K562 (cell line): ENCODE measurements around the gene SFSWAP. TPM values are rescaled to one million over a fixed set of nuclear protein-coding genes. Genes with fewer than 3 reads are reported as not detected.

ENCODE experiments used
- ATAC-seq: fragments of 200-7000 bp; cut with Tn5 transposase; 3 replicates; pipeline ENCODE4 v1.9.1; 2020; ENCODE audit warnings: moderate library complexity
- BruUV-seq: library from RNA; stranded (reverse); fragments of 400-500 nt; replicated peaks from 2 replicates; lab custom pipeline; 2021; lab: Mats Ljungman, UMichigan
- CTCF ChIA-PET: fragments of 300-600 bp; formaldehyde crosslinking; extraction: SDS; loops from one replicate; lab custom pipeline; 2021; ENCODE audit warnings: low intra/inter-chr PET ratio; lab: Yijun Ruan, JAX
- POLR2A ChIA-PET: fragments of 300-600, 350-650 bp; sonication (Branson Sonifier 250); formaldehyde crosslinking; extraction: SDS; loops from one replicate; lab custom pipeline; 2021; ENCODE audit warnings: antibody characterized with exemption, inconsistent platforms; lab: Yijun Ruan, JAX
- DNase-seq, 4 experiments: peaks; one replicate each; pipeline versions ENCODE4 v3.0.0 to v3.0.0-alpha.2; 2011 to 2018; ENCODE audit warnings: low spot score in 3 of 4, mixed read lengths in 3 of 4; ENCODE audit errors: extremely low read depth in 1 of 4
- FAIRE-seq: peaks from 2 replicates; lab custom pipeline; 2011; peaks lifted over from hg19 to GRCh38; lab: Jason Lieb, UNC
- H2AFZ ChIP-seq: 2 replicates; pipeline ENCODE4 v1.6.0; 2011; ENCODE audit warnings: low read depth, low read length, control low read depth, inconsistent platforms
- H3K27ac ChIP-seq: fragments of 200-600 bp; 3 replicates; pipeline ENCODE4 v1.8.0; 2011; ENCODE audit warnings: low read depth, mild to moderate bottlenecking, control low read depth, inconsistent platforms, low read length, moderate library complexity, mixed read lengths; ENCODE audit errors: extremely low read depth
- H3K27me3 ChIP-seq, 2 experiments: fragments of 300-600 bp in 1 of 2; 2 replicates in 1 of 2; 3 replicates in 1 of 2; pipeline versions ENCODE4 v1.6.0 to v1.8.0; 2011; ENCODE audit warnings: inconsistent platforms in 2 of 2, low read length in 2 of 2, mild to moderate bottlenecking in 1 of 2, mixed read lengths in 1 of 2, moderate library complexity in 1 of 2; ENCODE audit not compliant: control insufficient read depth in 2 of 2, insufficient read depth in 2 of 2
- H3K36me3 ChIP-seq: fragments of 300-600 bp; 3 replicates; pipeline ENCODE4 v1.8.0; 2011; ENCODE audit warnings: mild to moderate bottlenecking, low read length, inconsistent platforms; ENCODE audit not compliant: control insufficient read depth, insufficient read depth
- H3K4me1 ChIP-seq, 2 experiments: fragments of 200-600 bp in 1 of 2; replicated peaks in 1 of 2; 2 replicates in 1 of 2; 3 replicates in 1 of 2; pipeline versions ENCODE4 v1.5.1 to v1.8.0; 2011; ENCODE audit warnings: inconsistent platforms in 2 of 2, low read length in 2 of 2, mild to moderate bottlenecking in 1 of 2, mixed read lengths in 1 of 2, moderate library complexity in 1 of 2; ENCODE audit not compliant: control insufficient read depth in 2 of 2, insufficient read depth in 2 of 2
- H3K4me2 ChIP-seq: 2 replicates; pipeline ENCODE4 v1.6.1; 2011; ENCODE audit warnings: low read length, control low read depth, inconsistent platforms, mixed read lengths; ENCODE audit not compliant: insufficient read depth
- H3K4me3 ChIP-seq: fragments of 200-600 bp; sonication (generic), shearing (Covaris generic); 2 replicates; pipeline ENCODE4 v1.5.1; 2016; ENCODE audit warnings: control low read depth, inconsistent platforms
- H3K79me2 ChIP-seq: fragments of 200-600 bp; 3 replicates; pipeline ENCODE4 v1.8.0; 2011; ENCODE audit warnings: low read length, inconsistent platforms; ENCODE audit not compliant: control insufficient read depth, insufficient read depth
- H3K9ac ChIP-seq, 2 experiments: 2 replicates each; pipeline versions ENCODE4 v1.6.0 to v1.6.1; 2011; ENCODE audit warnings: low read depth in 2 of 2, low read length in 2 of 2, control low read depth in 1 of 2, inconsistent platforms in 1 of 2, mild to moderate bottlenecking in 1 of 2, mixed read lengths in 1 of 2; ENCODE audit not compliant: insufficient read depth in 1 of 2
- H3K9me1 ChIP-seq: one replicate; pipeline ENCODE4 v1.6.0; 2011; ENCODE audit warnings: inconsistent platforms, mild to moderate bottlenecking, low read length, moderate library complexity; ENCODE audit not compliant: control insufficient read depth, insufficient read depth
- H3K9me3 ChIP-seq: replicated peaks from 2 replicates; pipeline ENCODE4 v1.5.1; 2011; ENCODE audit warnings: low read depth, low read length, inconsistent platforms; ENCODE audit not compliant: control insufficient read depth, insufficient read depth
- H4K20me1 ChIP-seq: replicated peaks from 2 replicates; pipeline ENCODE4 v1.6.1; 2011; ENCODE audit warnings: low read length, inconsistent platforms, mixed read lengths; ENCODE audit not compliant: control insufficient read depth, insufficient read depth
- COPS2 ChIP-seq: fragments of 450-650 bp; conservative IDR thresholded peaks from 2 replicates; pipeline ENCODE4 v1.6.1; 2016; ENCODE audit warnings: mild to moderate bottlenecking, moderate library complexity
- KDM2B ChIP-seq: fragments of 250-450 bp; sonication (Bioruptor Pico); IDR thresholded peaks from 2 replicates; pipeline ENCODE4 v1.8.0; 2021; ENCODE audit warnings: mild to moderate bottlenecking, moderate library complexity
- POLR2G ChIP-seq: fragments of 200-400 bp; formaldehyde crosslinking; IDR thresholded peaks from 2 replicates; pipeline ENCODE4 v1.6.1; 2017; ENCODE audit warnings: low read depth, mild to moderate bottlenecking, antibody characterized with exemption, low read length, moderate library complexity
- RFX7 ChIP-seq: fragments of 250-450 bp; sonication (Bioruptor Pico); IDR thresholded peaks from 2 replicates; pipeline ENCODE4 v1.5.1; 2021; ENCODE audit warnings: mild to moderate bottlenecking
- THRA ChIP-seq: fragments of 450-650 bp; IDR thresholded peaks from 2 replicates; pipeline ENCODE4 v1.6.1; 2017; ENCODE audit warnings: mild to moderate bottlenecking, moderate library complexity
- ZNF41 ChIP-seq: fragments of 250-450 bp; sonication (Bioruptor Pico); conservative IDR thresholded peaks from 2 replicates; pipeline ENCODE4 v1.4.0; 2020; ENCODE audit warnings: mild to moderate bottlenecking
- ZNF561 ChIP-seq: fragments of 450-650 bp; formaldehyde crosslinking; conservative IDR thresholded peaks from 2 replicates; pipeline ENCODE4 v1.4.0; 2020; ENCODE audit warnings: mild to moderate bottlenecking, moderate library complexity
- WGBS: fragments of 100-300 bp; shearing (Covaris generic); methylation state at CpG from one replicate; pipeline ENCODE4 v1.1.6; 2016; ENCODE audit warnings: low coverage, mixed read lengths; ENCODE audit not compliant: insufficient coverage; ENCODE audit errors: missing lambda C conversion rate; 5-methylcytosine and 5-hydroxymethylcytosine counted together
- in situ Hi-C: fragments of 300-500 bp; cut with MboI; formaldehyde crosslinking; loops from 4 replicates; pipeline ENCODE4 v1.15.0; 2018; ENCODE audit warnings: inconsistent platforms, mixed read lengths
- intact Hi-C: fragments of 100-400 bp; cut with micrococcal nuclease; formaldehyde crosslinking; loops from 2 replicates; pipeline ENCODE4 v1.14.2; 2022
- polyA plus RNA-seq, 8 experiments: library from polyadenylated mRNA; depleted of rRNA in 4 of 8; stranded (reverse) in 5 of 8; unstranded in 3 of 8; fragments of >200 nt; fragmentation: Nextera tagmentation in 2 of 8; fragmentation: Illumina TruSeq in 1 of 8; extraction: Ambion mirVana in 2 of 8; extraction: Trizol in 1 of 8; gene quantifications; 2 replicates each; pipeline versions ENCODE4 v1.2.1 to v1.2.3, GENCODE V29; 2011 to 2014; ENCODE audit warnings: inconsistent platforms in 1 of 8, missing spikeins in 1 of 8
- total RNA-seq, 7 experiments: library from RNA; depleted of rRNA in 6 of 7; stranded (reverse); fragments of >200 nt in 6 of 7; fragmentation: Illumina TruSeq in 2 of 7; extraction: Trizol in 2 of 7; gene quantifications; 2 replicates each; pipeline versions ENCODE4 v1.2.1 to v1.2.3, GENCODE V29; 2011 to 2021; ENCODE audit warnings: low replicate concordance in 1 of 7

The SFSWAP gene
- total and polyA plus RNA-seq, 9 of the 15 experiments (the other 6 are each of a cell fraction or from before 2014, with no cell fraction given): 2.4 to 60.4 (median 32.6) TPM

- POLR2A ChIA-PET: interaction anchor here (0.6 kb wide), 1 partner anchor 778 kb away, joined by 3 read pairs; no protein-coding TSS in a partner anchor
- no peaks in the 10 kb centered on the region for H4K20me1 ChIP-seq
- no peak overlapping the region for H2AFZ ChIP-seq
- in situ Hi-C loops: no loop called here
- H3K9ac ChIP-seq: no peak overlapping the region
- peaks cover 0 to 3% of the 10 kb centered on the region in 2 experiments; a peak in 1 of 5 replicates for H3K4me1 ChIP-seq
- 96% methylated on average over 10 of the region's 10 CpGs for WGBS
- no peak overlapping the region for H3K4me2 ChIP-seq
- no peak overlapping the region for H3K27ac ChIP-seq
- no TSS peak for BruUV-seq
- no peaks in the 10 kb centered on the region for H3K9me1 ChIP-seq
- no peak overlapping the region for H3K4me3 ChIP-seq
- peaks cover 83% of the 10 kb centered on the region for H3K36me3 ChIP-seq
- DNase-seq (no peak), FAIRE-seq (no peak), ATAC-seq (no peak)
- intact Hi-C loops: no loop called here
- H3K9me3 ChIP-seq: no peaks in the 10 kb centered on the region
- CTCF ChIA-PET: no interaction called here
- H3K79me2 ChIP-seq: no peaks in the 10 kb centered on the region
- no peaks in the 10 kb centered on the region for H3K27me3 ChIP-seq
- TF ChIP-seq KDM2B: no peak
Observed at GRCh38 chr12:131771965-131772364, 61.1 kb downstream of the SFSWAP start.

- intact Hi-C loops: no loop called here
- Histone ChIP-seq H3K27me3 (no peaks in the 10 kb centered on the region), H3K4me3 (no peak overlapping the region), H3K36me3 (peaks cover 79% of the 10 kb centered on the region), H3K9me3 (no peaks in the 10 kb centered on the region), H4K20me1 (no peaks in the 10 kb centered on the region), H2AFZ (no peak overlapping the region), H3K27ac (no peak overlapping the region), H3K9ac (no peak overlapping the region), H3K79me2 (no peaks in the 10 kb centered on the region), H3K9me1 (no peaks in the 10 kb centered on the region), H3K4me1 (peaks cover 0 to 3% of the 10 kb centered on the region in 2 experiments; a peak in 1 of 5 replicates), H3K4me2 (no peak overlapping the region)
- no peak for FAIRE-seq
- WGBS: 97% methylated on average over 14 of the region's 15 CpGs
- no peak for DNase-seq
- TF ChIP-seq POLR2G (peak; percentile 34; the same call in 1 of the 2 replicates), ZNF41 (CRISPR knock-in tag) (no peak), COPS2 (no peak), RFX7 (CRISPR knock-in tag) (no peak), ZNF561 (CRISPR knock-in tag) (no peak), THRA (no peak)
- in situ Hi-C loops: no loop called here
- no peak for ATAC-seq
- CTCF ChIA-PET: no interaction called here
- BruUV-seq: no TSS peak
- POLR2A ChIA-PET: interaction anchor here (1.0 to 1.1 kb wide), 2 partner anchors 12 to 24 kb away, joined by 3 read pairs; no protein-coding TSS in a partner anchor
Observed at GRCh38 chr12:131773582-131774221, 62.8 kb downstream of the SFSWAP start.
